Measurements from ENCODE around the gene CBLC.

CBLC gene

DNA sequence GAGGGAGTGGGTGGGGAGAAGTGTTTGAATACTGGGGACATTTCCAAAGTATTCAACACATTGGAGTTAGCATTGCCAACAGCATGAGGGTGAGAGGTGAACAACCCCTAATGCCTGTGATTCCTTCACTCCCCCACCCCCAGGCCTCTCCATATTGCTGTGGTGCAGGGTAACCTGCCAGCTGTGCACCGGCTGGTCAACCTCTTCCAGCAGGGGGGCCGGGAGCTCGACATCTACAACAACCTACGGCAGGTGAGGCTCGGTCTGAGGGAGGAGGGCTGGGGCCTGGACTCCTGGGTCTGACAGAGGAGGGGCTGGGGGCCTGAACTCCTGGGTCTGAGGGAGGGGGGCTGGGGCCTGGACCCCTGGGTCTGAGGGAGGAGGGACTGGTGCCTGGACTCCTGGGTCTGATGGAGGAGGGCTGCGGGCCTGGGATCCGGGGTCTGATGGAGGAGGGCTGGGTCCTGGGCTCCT lies 21.6 kb upstream of the CBLC start:
- DNase-seq = no peak
- TF ChIP-seq, protein P1, sequence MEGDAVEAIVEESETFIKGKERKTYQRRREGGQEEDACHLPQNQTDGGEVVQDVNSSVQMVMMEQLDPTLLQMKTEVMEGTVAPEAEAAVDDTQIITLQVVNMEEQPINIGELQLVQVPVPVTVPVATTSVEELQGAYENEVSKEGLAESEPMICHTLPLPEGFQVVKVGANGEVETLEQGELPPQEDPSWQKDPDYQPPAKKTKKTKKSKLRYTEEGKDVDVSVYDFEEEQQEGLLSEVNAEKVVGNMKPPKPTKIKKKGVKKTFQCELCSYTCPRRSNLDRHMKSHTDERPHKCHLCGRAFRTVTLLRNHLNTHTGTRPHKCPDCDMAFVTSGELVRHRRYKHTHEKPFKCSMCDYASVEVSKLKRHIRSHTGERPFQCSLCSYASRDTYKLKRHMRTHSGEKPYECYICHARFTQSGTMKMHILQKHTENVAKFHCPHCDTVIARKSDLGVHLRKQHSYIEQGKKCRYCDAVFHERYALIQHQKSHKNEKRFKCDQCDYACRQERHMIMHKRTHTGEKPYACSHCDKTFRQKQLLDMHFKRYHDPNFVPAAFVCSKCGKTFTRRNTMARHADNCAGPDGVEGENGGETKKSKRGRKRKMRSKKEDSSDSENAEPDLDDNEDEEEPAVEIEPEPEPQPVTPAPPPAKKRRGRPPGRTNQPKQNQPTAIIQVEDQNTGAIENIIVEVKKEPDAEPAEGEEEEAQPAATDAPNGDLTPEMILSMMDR (IDR thresholded peaks at IDR 0.05; ENCODE audit: low read depth, low read length) = no peak
- no peak overlapping the region for H3K4me3 ChIP-seq (ENCODE audit: low read depth, low read length)
- no peak overlapping the region for H3K27ac ChIP-seq
- H3K36me3 ChIP-seq = peaks cover 5% of the 10 kb centered on the region
- H3K9me3 ChIP-seq (ENCODE audit: severe bottlenecking) = no peaks in the 10 kb centered on the region
- H3K27me3 ChIP-seq (ENCODE audit: insufficient read depth, low read depth, severe bottlenecking) = no peaks in the 10 kb centered on the region

DNA sequence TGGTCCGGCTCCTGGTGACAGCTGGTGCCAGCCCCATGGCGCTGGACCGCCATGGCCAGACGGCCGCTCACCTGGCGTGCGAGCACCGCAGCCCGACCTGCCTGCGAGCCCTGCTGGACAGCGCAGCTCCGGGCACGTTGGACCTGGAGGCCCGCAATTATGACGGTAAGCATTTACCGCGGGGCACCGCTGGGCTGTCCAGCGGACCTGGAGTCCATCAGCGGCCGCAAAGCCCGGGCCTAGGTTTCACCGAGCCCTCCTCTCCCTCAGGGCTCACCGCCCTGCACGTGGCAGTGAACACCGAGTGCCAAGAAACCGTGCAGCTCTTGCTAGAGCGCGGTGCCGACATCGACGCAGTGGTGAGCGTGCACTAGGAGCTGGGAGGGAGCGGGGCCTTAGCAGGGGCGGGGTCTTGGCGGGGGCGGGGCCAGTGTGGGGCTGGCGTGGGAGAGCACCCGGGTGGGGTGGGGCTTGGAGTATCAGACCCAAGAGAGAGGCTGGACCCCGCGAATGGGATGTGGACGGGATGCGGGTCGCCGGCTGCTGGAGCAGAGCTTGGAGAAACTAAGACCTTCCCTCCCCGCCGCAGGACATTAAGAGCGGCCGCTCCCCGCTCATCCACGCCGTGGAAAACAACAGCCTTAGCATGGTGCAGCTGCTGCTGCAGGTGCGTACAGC lies 20.5 kb upstream of the CBLC start:
- Histone ChIP-seq H3K36me3 (no peaks in the 10 kb centered on the region; the same call in 1 of the 2 replicates), H3K27ac (no peak overlapping the region), H3K27me3 (ENCODE audit: insufficient read depth, low read depth, severe bottlenecking) (no peaks in the 10 kb centered on the region), H3K9me3 (ENCODE audit: severe bottlenecking) (no peaks in the 10 kb centered on the region), H3K4me3 (ENCODE audit: low read depth, low read length) (no peak overlapping the region)
- DNase-seq = no peak
- TF ChIP-seq, protein P1 (IDR thresholded peaks at IDR 0.05; ENCODE audit: low read depth, low read length) = no peak

DNA sequence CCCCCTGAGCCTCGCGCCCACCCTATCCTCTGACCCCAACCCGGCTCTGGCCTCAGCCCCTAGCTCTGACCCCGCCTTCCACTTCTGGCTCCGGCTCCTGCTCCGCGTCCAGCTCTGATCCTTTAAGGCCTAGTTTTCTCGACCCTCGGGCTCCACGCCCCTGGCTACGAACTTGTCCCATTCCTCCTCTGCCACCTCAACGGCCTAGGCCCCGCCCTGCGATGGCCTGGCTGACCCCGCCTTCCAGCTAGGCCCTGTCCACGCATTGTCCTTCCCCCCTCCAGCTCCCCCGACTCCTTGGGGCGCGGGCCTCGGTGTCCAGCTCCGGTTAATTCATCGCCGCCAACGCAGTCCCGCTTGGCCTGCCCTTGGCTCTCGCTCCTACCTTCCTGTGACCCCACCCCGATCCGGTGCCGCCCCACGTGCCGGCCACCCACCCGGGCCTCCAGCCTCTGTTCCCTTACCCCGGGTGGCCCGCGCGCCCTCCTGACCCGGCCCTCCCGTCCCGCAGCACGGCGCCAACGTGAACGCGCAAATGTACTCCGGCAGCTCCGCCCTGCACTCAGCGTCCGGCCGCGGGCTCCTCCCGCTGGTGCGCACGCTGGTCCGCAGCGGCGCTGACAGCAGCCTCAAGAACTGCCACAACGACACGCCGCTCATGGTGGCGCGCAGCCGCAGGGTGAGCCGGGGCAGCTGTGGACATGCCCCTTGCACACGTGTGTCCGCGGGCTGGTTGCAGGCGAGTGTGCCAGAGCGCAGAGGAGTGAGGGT lies 19.8 kb upstream of the CBLC start:
- Histone ChIP-seq H3K27me3 (ENCODE audit: insufficient read depth, low read depth, severe bottlenecking) (no peaks in the 10 kb centered on the region), H3K4me3 (ENCODE audit: low read depth, low read length) (no peak overlapping the region), H3K27ac (no peak overlapping the region), H3K9me3 (ENCODE audit: severe bottlenecking) (no peaks in the 10 kb centered on the region), H3K36me3 (no peaks in the 10 kb centered on the region; the same call in 1 of the 2 replicates)
- TF ChIP-seq, protein P1 (IDR thresholded peaks at IDR 0.05; ENCODE audit: low read depth, low read length) = no peak
- no peak for DNase-seq

DNA sequence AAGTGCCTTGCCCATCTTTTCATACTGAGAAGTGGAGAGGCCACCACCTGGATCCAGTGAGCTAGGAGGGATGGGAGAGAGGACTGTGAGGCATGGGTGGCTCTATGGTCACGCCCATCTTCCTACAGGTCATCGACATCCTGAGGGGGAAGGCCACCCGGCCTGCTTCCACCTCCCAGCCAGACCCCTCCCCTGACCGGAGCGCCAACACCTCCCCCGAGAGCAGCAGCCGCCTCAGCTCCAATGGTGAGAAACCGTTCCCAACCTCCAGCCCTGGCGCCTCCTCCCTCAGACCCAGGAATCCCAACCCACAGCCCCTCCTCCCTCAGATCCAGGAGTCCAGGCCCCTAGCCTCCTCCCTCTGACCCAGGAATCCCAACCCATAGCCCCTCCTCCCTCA lies 19.1 kb upstream of the CBLC start:
- Histone ChIP-seq H3K4me3 (ENCODE audit: low read depth, low read length) (no peak overlapping the region), H3K27me3 (ENCODE audit: insufficient read depth, low read depth, severe bottlenecking) (no peaks in the 10 kb centered on the region), H3K27ac (no peak overlapping the region), H3K9me3 (ENCODE audit: severe bottlenecking) (no peaks in the 10 kb centered on the region), H3K36me3 (no peaks in the 10 kb centered on the region; the same call in 1 of the 2 replicates)
- TF ChIP-seq, protein P1 (IDR thresholded peaks at IDR 0.05; ENCODE audit: low read depth, low read length) = no peak
- no peak for DNase-seq

DNA sequence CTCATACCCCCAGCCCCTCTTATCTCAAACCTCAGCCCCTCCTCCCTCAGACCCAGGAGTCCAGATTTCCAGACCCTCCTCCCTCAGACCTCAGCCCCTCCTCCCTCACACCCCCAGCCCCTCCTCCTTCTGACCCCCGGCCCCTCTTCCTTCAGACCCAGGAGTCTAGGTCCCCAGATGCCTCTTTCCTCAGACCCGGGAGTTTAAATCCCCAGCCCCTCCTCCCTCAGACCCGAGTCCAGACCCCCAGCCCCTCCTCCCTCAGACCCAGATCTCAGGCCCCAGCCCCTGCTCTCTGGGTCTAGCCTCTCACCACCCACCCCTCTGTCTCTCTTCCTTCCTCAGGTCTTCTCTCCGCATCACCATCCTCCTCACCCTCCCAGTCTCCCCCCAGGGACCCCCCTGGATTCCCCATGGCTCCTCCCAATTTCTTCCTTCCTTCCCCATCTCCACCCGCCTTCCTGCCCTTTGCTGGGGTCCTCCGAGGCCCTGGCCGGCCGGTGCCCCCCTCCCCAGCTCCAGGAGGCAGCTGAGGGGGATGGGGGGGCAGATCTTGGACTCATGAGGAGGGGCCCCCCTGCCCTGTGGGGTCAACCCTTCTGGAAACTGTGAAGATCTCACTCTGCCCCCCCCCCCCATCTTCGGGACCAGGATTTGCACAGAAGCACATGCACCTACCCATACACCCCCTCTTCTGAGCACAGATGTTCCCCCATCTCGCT lies 18.4 kb upstream of the CBLC start:
- TF ChIP-seq, protein P1 (IDR thresholded peaks at IDR 0.05; ENCODE audit: low read depth, low read length) = no peak
- DNase-seq = no peak
- no peaks in the 10 kb centered on the region for H3K9me3 ChIP-seq (ENCODE audit: severe bottlenecking)
- H3K27ac ChIP-seq = no peak overlapping the region
- no peaks in the 10 kb centered on the region; the same call in 1 of the 2 replicates for H3K36me3 ChIP-seq
- H3K27me3 ChIP-seq (ENCODE audit: insufficient read depth, low read depth, severe bottlenecking) = no peaks in the 10 kb centered on the region
- no peak overlapping the region for H3K4me3 ChIP-seq (ENCODE audit: low read depth, low read length)
